HEK293T (cell line): ENCODE measurements around the gene C19orf67.

Experiments used
- CTCF ChIA-PET: fragments of 350-600 bp; formaldehyde crosslinking; extraction: SDS; loops from one replicate; lab custom pipeline; 2021; ENCODE audit warnings: antibody characterized with exemption, inconsistent platforms; lab: Yijun Ruan, JAX
- POLR2A ChIA-PET: fragments of 350-600 bp; formaldehyde crosslinking; extraction: SDS; loops from one replicate; lab custom pipeline; 2020; ENCODE audit warnings: antibody characterized with exemption, inconsistent platforms; lab: Yijun Ruan, JAX
- DNase-seq: peaks from one replicate; pipeline ENCODE4 v3.0.0; 2012; ENCODE audit warnings: mixed read lengths; ENCODE audit errors: extremely low spot score
- ARNT ChIP-seq: fragments of 450-650 bp; IDR thresholded peaks from 2 replicates; pipeline ENCODE4 v1.6.1; 2017; ENCODE audit warnings: mild to moderate bottlenecking
- BHLHE40 ChIP-seq: fragments of 450-650 bp; IDR thresholded peaks from 2 replicates; pipeline ENCODE4 v1.6.1; 2016; ENCODE audit warnings: mild to moderate bottlenecking, moderate library complexity, borderline replicate concordance
- CTBP1 ChIP-seq: fragments of 450-650 bp; IDR thresholded peaks from 2 replicates; pipeline ENCODE4 v1.6.1; 2016; ENCODE audit warnings: borderline replicate concordance
- ELF4 ChIP-seq: fragments of 450-650 bp; IDR thresholded peaks from 2 replicates; pipeline ENCODE4 v1.6.1; 2017; ENCODE audit warnings: antibody characterized with exemption
- FOXA1 ChIP-seq: fragments of 450-650 bp; IDR thresholded peaks from 2 replicates; pipeline ENCODE4 v1.6.1; 2016; ENCODE audit warnings: mild to moderate bottlenecking
- FOXK2 ChIP-seq: fragments of 450-650 bp; IDR thresholded peaks from 2 replicates; pipeline ENCODE4 v1.6.1; 2016; ENCODE audit warnings: mild to moderate bottlenecking
- FOXM1 ChIP-seq: fragments of 450-650 bp; IDR thresholded peaks from 2 replicates; pipeline ENCODE4 v1.6.1; 2017; ENCODE audit warnings: mild to moderate bottlenecking, borderline replicate concordance
- HDGF ChIP-seq: fragments of 450-650 bp; IDR thresholded peaks from 2 replicates; pipeline ENCODE4 v1.6.1; 2017; ENCODE audit warnings: antibody characterized with exemption, borderline replicate concordance
- L3MBTL2 ChIP-seq: fragments of 450-650 bp; conservative IDR thresholded peaks from 2 replicates; pipeline ENCODE4 v1.6.1; 2016; ENCODE audit warnings: mild to moderate bottlenecking
- LEF1 ChIP-seq: fragments of 450-650 bp; IDR thresholded peaks from 2 replicates; pipeline ENCODE4 v1.6.1; 2017; ENCODE audit warnings: mild to moderate bottlenecking, borderline replicate concordance
- NFRKB ChIP-seq: fragments of 450-650 bp; IDR thresholded peaks from 2 replicates; pipeline ENCODE4 v1.6.1; 2016; ENCODE audit warnings: mild to moderate bottlenecking, moderate library complexity
- PKNOX1 ChIP-seq: fragments of 450-650 bp; IDR thresholded peaks from 2 replicates; pipeline ENCODE4 v1.6.1; 2016
- SP1 ChIP-seq: fragments of 450-650 bp; IDR thresholded peaks from 2 replicates; pipeline ENCODE4 v1.6.1; 2017
- SUZ12 ChIP-seq: fragments of 450-650 bp; IDR thresholded peaks from 2 replicates; pipeline ENCODE4 v1.6.1; 2016; ENCODE audit warnings: mild to moderate bottlenecking
- TARDBP ChIP-seq: fragments of 450-650 bp; IDR thresholded peaks from 2 replicates; pipeline ENCODE4 v1.6.1; 2016
- ZNF384 ChIP-seq: fragments of 450-650 bp; IDR thresholded peaks from 2 replicates; pipeline ENCODE4 v1.6.1; 2016

The C19orf67 gene

GRCh38 chr19:14085309-14085995 is at the start of gene C19orf67:
Gene C19orf67, minus strand, starts transcription at chr19:14085783. Its CDS starts 156 bp downstream, at chr19:14085627.
- POLR2A ChIA-PET = interaction anchor here (1.1 kb wide), 1 partner anchor 12 kb away, joined by 3 read pairs; no protein-coding TSS in a partner anchor
- TF ChIP-seq FOXK2 = no peak
- no peak for TF ChIP-seq PKNOX1
- TF ChIP-seq FOXM1 = no peak
- CTCF ChIA-PET = no interaction called here
- DNase-seq = no peak

- TF ChIP-seq FOXM1 (no peak), PKNOX1 (no peak)
- POLR2A ChIA-PET = interaction anchor here (0.8 to 2.3 kb wide), 6 partner anchors 15 to 300 kb away, joined by 3 to 15 read pairs (median 6); partner anchors contain the start of gene MISP3
- CTCF ChIA-PET = interaction anchor here (0.5 to 0.6 kb wide), 2 partner anchors 15 to 119 kb away, joined by 3 read pairs; no protein-coding TSS in a partner anchor
- DNase-seq = no peak
Observed at GRCh38 chr19:14135355-14135754, 49.8 kb upstream of the C19orf67 start.

- no peak for DNase-seq
- POLR2A ChIA-PET = interaction anchor here (1.2 to 1.5 kb wide), 2 partner anchors 9 to 10 kb away, joined by 3 to 4 read pairs; partner anchors contain the start of genes ASF1B and PRKACA
- no peak for TF ChIP-seq LEF1
- TF ChIP-seq PKNOX1 = peak; percentile 63
- CTCF ChIA-PET = no interaction called here
Observed at GRCh38 chr19:14127929-14128509, 42.4 kb upstream of the C19orf67 start.

- CTCF ChIA-PET = no interaction called here
- POLR2A ChIA-PET = no interaction called here
- no peak for DNase-seq
- TF ChIP-seq HDGF (no peak), ZNF384 (no peak), TARDBP (no peak), SP1 (no peak), L3MBTL2 (no peak), PKNOX1 (no peak), FOXK2 (no peak), ELF4 (no peak), LEF1 (no peak), SUZ12 (no peak), CTBP1 (no peak), BHLHE40 (no peak), NFRKB (no peak), ARNT (no peak)
Observed at GRCh38 chr19:14127176-14127575, 41.6 kb upstream of the C19orf67 start.

- no peak for DNase-seq
- TF ChIP-seq ARNT (no peak), FOXA1 (no peak), NFRKB (no peak), L3MBTL2 (no peak), PKNOX1 (no peak), FOXK2 (no peak), BHLHE40 (no peak), ZNF384 (no peak), SP1 (no peak), FOXM1 (no peak), LEF1 (no peak), HDGF (no peak), ELF4 (no peak)
- ChIA-PET POLR2A (interaction anchor here (3.4 kb wide), 1 partner anchor 14 kb away, joined by 13 read pairs; the partner anchor contains the start of gene ASF1B), CTCF (no interaction called here)
Observed at GRCh38 chr19:14122924-14123323, 37.3 kb upstream of the C19orf67 start.

- CTCF ChIA-PET = interaction anchor here (0.6 kb wide), 2 partner anchors 28 to 261 kb away, joined by 3 read pairs; no protein-coding TSS in a partner anchor
- DNase-seq = no peak
- no peak for TF ChIP-seq TARDBP
- TF ChIP-seq NFRKB = no peak
- TF ChIP-seq ELF4 = no peak
- no peak for TF ChIP-seq CTBP1
- TF ChIP-seq BHLHE40 = no peak
- TF ChIP-seq SP1 = no peak
- no peak for TF ChIP-seq FOXM1
- no peak for TF ChIP-seq L3MBTL2
- no peak for TF ChIP-seq HDGF
- TF ChIP-seq PKNOX1 = no peak
- TF ChIP-seq FOXK2 = no peak
- no peak for TF ChIP-seq ZNF384
- no peak for TF ChIP-seq SUZ12
- POLR2A ChIA-PET = interaction anchor here (1.1 kb wide), 1 partner anchor 15 kb away, joined by 3 read pairs; no protein-coding TSS in a partner anchor
Observed at GRCh38 chr19:14120497-14120780, 34.9 kb upstream of the C19orf67 start.
